Measurements from ENCODE around the gene POU2AF1. TPM values are rescaled to one million over a fixed set of nuclear protein-coding genes. Genes with fewer than 3 reads are reported as not detected.

POU2AF1 gene
- polyA plus RNA-seq, 1 donor from 2014 or later, result not detected

GRCh38 chr11:111412293-111412692 is 33.2 kb upstream of the POU2AF1 start:
- no peaks in the 10 kb centered on the region for H3K9me3 ChIP-seq (ENCODE audit: low read length)
- no peaks in the 10 kb centered on the region for H4K20me1 ChIP-seq (ENCODE audit: insufficient read depth)
- no peaks in the 10 kb centered on the region for H3K9me2 ChIP-seq (ENCODE audit: insufficient read depth, low read length)
- H3K27ac ChIP-seq (ENCODE audit: low read length), result no peak overlapping the region
- no peaks in the 10 kb centered on the region for H3K27me3 ChIP-seq (ENCODE audit: insufficient read depth, low read depth, low read length)
- no peaks in the 10 kb centered on the region for H3K36me3 ChIP-seq (ENCODE audit: insufficient read depth, low read length)
- no peak overlapping the region for H2AFZ ChIP-seq (ENCODE audit: low read depth, low read length)
- TF ChIP-seq SMC3 (conservative IDR thresholded peaks at IDR 0.05; ENCODE audit: poor library complexity) (no peak), TAF1 (IDR thresholded peaks at IDR 0.05; ENCODE audit: low read depth) (no peak), MXI1 (conservative IDR thresholded peaks at IDR 0.05; ENCODE audit: poor library complexity, severe bottlenecking) (no peak), EP300 (conservative IDR thresholded peaks at IDR 0.05; ENCODE audit: poor library complexity, severe bottlenecking) (no peak), CTCF (IDR thresholded peaks at IDR 0.05; ENCODE audit: poor library complexity, severe bottlenecking) (no peak), EZH2 (IDR thresholded peaks at IDR 0.05; ENCODE audit: borderline replicate concordance, insufficient read depth, low read length, poor library complexity, severe bottlenecking) (no peak), POLR2AphosphoS5 (IDR thresholded peaks at IDR 0.05) (no peak), REST (IDR thresholded peaks at IDR 0.05; ENCODE audit: borderline replicate concordance) (no peak), RAD21 (conservative IDR thresholded peaks at IDR 0.05) (no peak)
- H3F3A ChIP-seq (ENCODE audit: insufficient read depth, low read length, poor library complexity, severe bottlenecking), result no peaks in the 10 kb centered on the region
- H3K4me3 ChIP-seq (ENCODE audit: low read length), result no peak overlapping the region
- H3K9ac ChIP-seq (ENCODE audit: low read length), result no peak overlapping the region
- no peaks in the 10 kb centered on the region for H3K79me2 ChIP-seq (replicated peaks; ENCODE audit: insufficient read depth, low read length)
- H3K4me2 ChIP-seq (ENCODE audit: low read length), result no peak overlapping the region

GRCh38 chr11:111411456-111411855 is 32.4 kb upstream of the POU2AF1 start:
- Histone ChIP-seq H3K27ac (ENCODE audit: low read length) (no peak overlapping the region), H4K20me1 (ENCODE audit: insufficient read depth) (no peaks in the 10 kb centered on the region), H3F3A (ENCODE audit: insufficient read depth, low read length, poor library complexity, severe bottlenecking) (no peaks in the 10 kb centered on the region), H3K4me3 (ENCODE audit: low read length) (no peak overlapping the region), H3K9ac (ENCODE audit: low read length) (no peak overlapping the region), H3K9me3 (ENCODE audit: low read length) (no peaks in the 10 kb centered on the region), H3K4me2 (ENCODE audit: low read length) (no peak overlapping the region), H3K79me2 (replicated peaks; ENCODE audit: insufficient read depth, low read length) (no peaks in the 10 kb centered on the region), H3K27me3 (ENCODE audit: insufficient read depth, low read depth, low read length) (no peaks in the 10 kb centered on the region), H2AFZ (ENCODE audit: low read depth, low read length) (no peak overlapping the region), H3K36me3 (ENCODE audit: insufficient read depth, low read length) (no peaks in the 10 kb centered on the region), H3K9me2 (ENCODE audit: insufficient read depth, low read length) (no peaks in the 10 kb centered on the region)
- TF ChIP-seq TAF1 (IDR thresholded peaks at IDR 0.05; ENCODE audit: low read depth) (no peak), RAD21 (conservative IDR thresholded peaks at IDR 0.05) (no peak), SMC3 (conservative IDR thresholded peaks at IDR 0.05; ENCODE audit: poor library complexity) (no peak), EP300 (conservative IDR thresholded peaks at IDR 0.05; ENCODE audit: poor library complexity, severe bottlenecking) (no peak), POLR2AphosphoS5 (IDR thresholded peaks at IDR 0.05) (no peak), REST (IDR thresholded peaks at IDR 0.05; ENCODE audit: borderline replicate concordance) (no peak), CTCF (IDR thresholded peaks at IDR 0.05; ENCODE audit: poor library complexity, severe bottlenecking) (no peak), EZH2 (IDR thresholded peaks at IDR 0.05; ENCODE audit: borderline replicate concordance, insufficient read depth, low read length, poor library complexity, severe bottlenecking) (no peak), MXI1 (conservative IDR thresholded peaks at IDR 0.05; ENCODE audit: poor library complexity, severe bottlenecking) (no peak)
